HG03378 (cell line): ENCODE results near the gene OR4A47.
"Not testable (repeated sequence)": the region's sequence is repeated elsewhere in the genome, so short reads cannot be mapped to it uniquely, and the experiment has no call there.

Experiments
- ATAC-seq: cut with Tn5 transposase; IDR thresholded peaks from one replicate; pipeline ENCODE4 v1.9.1; 2021; ENCODE audit warnings: mild to moderate bottlenecking, moderate library complexity; ENCODE audit not compliant: unreplicated experiment

Gene OR4A47

DNA sequence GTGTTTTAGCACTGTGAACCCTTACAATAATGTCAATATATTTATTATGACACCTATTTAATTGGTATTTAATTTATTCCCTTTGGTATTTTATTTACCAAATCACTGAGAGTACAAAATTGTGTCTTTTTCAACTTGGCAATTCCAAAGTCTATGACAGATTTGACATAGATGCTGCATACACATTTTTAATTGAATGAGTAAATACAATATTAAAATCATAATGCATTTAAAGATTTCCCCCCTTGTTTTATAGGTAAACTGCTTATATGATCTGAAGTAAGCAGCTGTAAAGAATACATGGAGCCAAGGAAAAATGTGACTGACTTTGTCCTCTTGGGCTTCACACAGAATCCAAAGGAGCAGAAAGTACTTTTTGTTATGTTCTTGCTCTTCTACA is at the start of gene OR4A47:
Gene OR4A47, plus strand, starts transcription at position 301 of the 400 bp plus-strand sequence. Its CDS starts 0 bp downstream, at position 301.
- not testable (repeated sequence) for ATAC-seq

DNA sequence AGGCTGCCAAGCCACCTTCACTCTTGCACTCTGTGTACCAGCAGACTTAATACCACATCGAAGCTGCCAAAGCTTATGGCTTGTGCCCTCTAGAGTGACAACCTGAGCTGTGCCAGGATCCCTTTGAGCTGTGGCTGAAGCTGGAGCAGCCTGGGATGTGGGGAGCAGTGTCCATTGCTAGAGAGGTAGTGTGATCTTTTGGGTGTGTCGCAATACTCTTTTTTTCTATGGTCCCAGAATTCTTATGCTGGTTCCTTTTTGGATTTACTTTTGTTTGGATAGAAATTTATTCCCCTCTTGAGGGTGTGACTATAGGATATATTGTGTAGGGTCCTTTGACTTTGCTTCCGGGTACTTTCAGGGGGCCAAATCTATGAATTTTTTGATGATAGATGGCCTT is 32.7 kb upstream of the OR4A47 start:
- not testable (repeated sequence) for ATAC-seq

DNA sequence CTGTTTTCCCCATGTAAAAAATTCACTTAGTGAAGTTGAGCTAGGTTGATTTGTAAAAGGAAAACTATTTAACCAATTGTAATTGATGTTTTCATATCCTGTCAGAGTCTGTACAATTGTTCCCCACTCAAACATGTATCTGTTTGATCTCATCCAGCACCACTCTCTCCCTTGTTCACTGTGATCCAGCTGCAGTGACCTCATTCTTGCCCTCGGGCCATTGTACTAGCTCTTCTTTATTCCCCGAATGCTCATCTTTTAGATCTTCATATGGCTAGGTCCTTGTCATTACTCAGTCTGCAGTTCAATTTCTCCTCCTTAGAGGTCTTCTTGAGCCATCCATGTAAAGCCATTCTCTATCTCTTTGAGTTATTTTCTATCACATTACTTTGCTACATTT is 14.6 kb upstream of the OR4A47 start:
- ATAC-seq, result not testable (repeated sequence)

DNA sequence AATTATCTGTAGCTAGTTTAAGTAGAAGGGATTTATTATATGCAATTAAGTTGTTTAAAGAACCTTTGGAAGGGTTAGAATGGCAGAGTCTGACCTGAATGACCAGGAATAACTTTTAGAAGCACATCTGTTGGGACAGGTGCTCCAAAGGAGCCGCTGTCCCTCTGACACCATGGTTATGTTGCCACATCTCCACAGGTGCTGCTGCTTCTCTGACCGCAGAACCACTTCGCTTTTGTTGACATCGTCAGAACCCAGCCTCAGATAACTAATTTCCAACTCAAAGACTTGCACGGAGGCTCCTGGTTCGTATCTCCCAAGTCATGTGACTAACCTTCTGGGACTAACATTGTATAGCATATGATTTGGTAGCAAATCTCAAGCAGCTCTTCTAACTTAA is 13.9 kb upstream of the OR4A47 start:
- ATAC-seq, result not testable (repeated sequence)

- ATAC-seq, result not testable (repeated sequence)
Measured at GRCh38 chr11:48506169-48506568, 17.6 kb downstream of the OR4A47 start.

DNA sequence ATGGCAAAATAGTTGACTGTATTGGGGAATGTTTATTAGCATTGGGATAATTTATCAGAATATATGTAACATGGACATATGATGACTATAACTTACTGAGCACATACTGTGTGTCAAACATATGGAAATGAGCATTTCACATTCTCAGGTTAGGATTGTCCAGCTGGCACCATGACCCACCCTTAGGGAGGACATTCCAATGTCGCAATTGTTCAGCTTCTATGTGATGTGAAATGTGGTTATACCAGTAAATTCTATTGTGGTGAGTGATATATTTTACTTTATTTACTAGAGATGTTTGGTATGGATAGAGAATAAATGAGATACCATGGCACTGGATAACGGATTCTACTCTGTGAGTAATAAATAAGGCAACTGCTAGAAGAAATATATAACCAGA is 50.4 kb downstream of the OR4A47 start:
- no peak for ATAC-seq
